ENCODE data around the gene DLST.
A peak's percentile ranks its signal among the peaks of the same experiment; 100 is the strongest.

The DLST gene

DNA sequence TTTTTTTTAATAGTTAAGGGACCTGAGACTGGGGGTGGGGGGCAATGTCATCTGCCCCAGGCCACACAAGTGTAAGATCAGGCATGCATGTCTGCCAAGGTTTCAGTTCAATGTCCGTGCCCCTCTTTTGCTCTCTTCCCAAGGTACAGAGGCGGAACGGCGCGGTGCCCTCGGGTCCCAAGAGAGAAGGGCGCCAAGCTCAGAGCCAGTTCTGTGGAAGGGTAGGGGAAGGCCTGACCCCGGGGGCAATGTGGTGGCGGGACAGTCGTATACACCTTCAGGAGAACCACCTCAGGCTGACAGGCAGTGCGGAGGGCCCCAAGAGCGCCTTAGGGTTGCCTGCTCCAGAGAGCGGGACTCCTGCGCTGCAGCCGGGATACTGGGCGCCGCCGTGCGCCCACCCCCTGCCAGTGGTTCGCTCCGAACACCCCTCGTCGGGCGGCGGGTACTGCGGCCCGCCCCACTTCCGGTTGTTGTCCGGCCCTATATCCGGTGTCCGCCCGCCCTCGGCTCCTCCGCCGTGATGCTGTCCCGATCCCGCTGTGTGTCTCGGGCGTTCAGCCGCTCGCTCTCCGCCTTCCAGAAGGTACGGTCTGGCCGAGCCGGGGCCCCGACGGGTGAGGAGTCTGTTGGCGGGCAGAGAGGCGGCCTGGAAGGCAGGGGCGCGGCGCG, at the start of gene DLST (continued):
- TF ChIP-seq HIC1 (tag by site-specific recombination; IDR thresholded peaks at IDR 0.05), result peak; percentile 77
- TF ChIP-seq, protein P1, sequence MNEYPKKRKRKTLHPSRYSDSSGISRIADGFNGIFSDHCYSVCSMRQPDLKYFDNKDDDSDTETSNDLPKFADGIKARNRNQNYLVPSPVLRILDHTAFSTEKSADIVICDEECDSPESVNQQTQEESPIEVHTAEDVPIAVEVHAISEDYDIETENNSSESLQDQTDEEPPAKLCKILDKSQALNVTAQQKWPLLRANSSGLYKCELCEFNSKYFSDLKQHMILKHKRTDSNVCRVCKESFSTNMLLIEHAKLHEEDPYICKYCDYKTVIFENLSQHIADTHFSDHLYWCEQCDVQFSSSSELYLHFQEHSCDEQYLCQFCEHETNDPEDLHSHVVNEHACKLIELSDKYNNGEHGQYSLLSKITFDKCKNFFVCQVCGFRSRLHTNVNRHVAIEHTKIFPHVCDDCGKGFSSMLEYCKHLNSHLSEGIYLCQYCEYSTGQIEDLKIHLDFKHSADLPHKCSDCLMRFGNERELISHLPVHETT (tag by site-specific recombination; IDR thresholded peaks at IDR 0.05), result peak; percentile 89
- TF ChIP-seq ZNF404 (tag by site-specific recombination; IDR thresholded peaks at IDR 0.05), result no peak
- peak; percentile 66; the same call in 1 of the 2 replicates for TF ChIP-seq ZNF624 (tag by site-specific recombination; IDR thresholded peaks at IDR 0.05)
- TF ChIP-seq ZNF138 (tag by site-specific recombination; IDR thresholded peaks at IDR 0.05; ENCODE audit: borderline replicate concordance), result no peak
- peak; percentile 37 for TF ChIP-seq ZFHX2 (tag by site-specific recombination; conservative IDR thresholded peaks at IDR 0.05)
- TF ChIP-seq, protein P2, sequence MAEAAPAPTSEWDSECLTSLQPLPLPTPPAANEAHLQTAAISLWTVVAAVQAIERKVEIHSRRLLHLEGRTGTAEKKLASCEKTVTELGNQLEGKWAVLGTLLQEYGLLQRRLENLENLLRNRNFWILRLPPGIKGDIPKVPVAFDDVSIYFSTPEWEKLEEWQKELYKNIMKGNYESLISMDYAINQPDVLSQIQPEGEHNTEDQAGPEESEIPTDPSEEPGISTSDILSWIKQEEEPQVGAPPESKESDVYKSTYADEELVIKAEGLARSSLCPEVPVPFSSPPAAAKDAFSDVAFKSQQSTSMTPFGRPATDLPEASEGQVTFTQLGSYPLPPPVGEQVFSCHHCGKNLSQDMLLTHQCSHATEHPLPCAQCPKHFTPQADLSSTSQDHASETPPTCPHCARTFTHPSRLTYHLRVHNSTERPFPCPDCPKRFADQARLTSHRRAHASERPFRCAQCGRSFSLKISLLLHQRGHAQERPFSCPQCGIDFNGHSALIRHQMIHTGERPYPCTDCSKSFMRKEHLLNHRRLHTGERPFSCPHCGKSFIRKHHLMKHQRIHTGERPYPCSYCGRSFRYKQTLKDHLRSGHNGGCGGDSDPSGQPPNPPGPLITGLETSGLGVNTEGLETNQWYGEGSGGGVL (tag by site-specific recombination; IDR thresholded peaks at IDR 0.05), result peak; percentile 72
- no peak for TF ChIP-seq ZNF302 (tag by site-specific recombination; IDR thresholded peaks at IDR 0.05; ENCODE audit: low read depth)
- TF ChIP-seq CTCF (tag by site-specific recombination; IDR thresholded peaks at IDR 0.05), result 0 out of 2 replicates have a peak, but pooled peaks have one; percentile 22
- no peak for TF ChIP-seq ZNF626 (tag by site-specific recombination; IDR thresholded peaks at IDR 0.05)
- no peak for TF ChIP-seq ZNF645 (tag by site-specific recombination; IDR thresholded peaks at IDR 0.05)
- TF ChIP-seq PRDM4 (tag by site-specific recombination; IDR thresholded peaks at IDR 0.05), result peak; percentile 27; the same call in 1 of the 2 replicates
- TF ChIP-seq ZNF18 (tag by site-specific recombination; IDR thresholded peaks at IDR 0.05), result no peak
- TF ChIP-seq ZNF19 (tag by site-specific recombination; IDR thresholded peaks at IDR 0.05; ENCODE audit: low read depth), result no peak
- TF ChIP-seq ZNF704 (tag by site-specific recombination; IDR thresholded peaks at IDR 0.05), result no peak
- TF ChIP-seq REPIN1 (tag by site-specific recombination; IDR thresholded peaks at IDR 0.05; ENCODE audit: low read depth), result no peak
- peak; percentile 83; the same call in 1 of the 2 replicates for TF ChIP-seq TRIM28 (IDR thresholded peaks at IDR 0.05; ENCODE audit: borderline replicate concordance, low read length)
- TF ChIP-seq ZBTB1 (tag by site-specific recombination; IDR thresholded peaks at IDR 0.05), result peak; percentile 98
- no peak for TF ChIP-seq OVOL3 (tag by site-specific recombination; IDR thresholded peaks at IDR 0.05)
- TF ChIP-seq GLIS1 (tag by site-specific recombination; IDR thresholded peaks at IDR 0.05), result peak; percentile 15; the same call in 1 of the 2 replicates
- TF ChIP-seq ZNF660 (tag by site-specific recombination; IDR thresholded peaks at IDR 0.05), result peak; percentile 64; the same call in 1 of the 2 replicates
- TF ChIP-seq ZBTB17 (tag by site-specific recombination; IDR thresholded peaks at IDR 0.05), result peak; percentile 66
- peak; percentile 97 for TF ChIP-seq ZBTB48 (tag by site-specific recombination; IDR thresholded peaks at IDR 0.05)
- TF ChIP-seq ZNF610 (tag by site-specific recombination; IDR thresholded peaks at IDR 0.05; ENCODE audit: borderline replicate concordance), result peak; percentile 68
- TF ChIP-seq ZNF629 (tag by site-specific recombination; IDR thresholded peaks at IDR 0.05), result peak; percentile 65; the same call in 1 of the 2 replicates
- TF ChIP-seq GLI4 (tag by site-specific recombination; IDR thresholded peaks at IDR 0.05), result peak; percentile 90
